Brain microvascular endothelial cell (primary cell): Measurements from ENCODE around the gene PINK1.

Experiments used
- DNase-seq: peaks from one replicate; pipeline ENCODE4 v3.0.0-alpha.2; 2020
- H3K27ac ChIP-seq: fragments of 250-450 bp; sonication (Bioruptor Pico); 2 replicates; pipeline ENCODE4 v1.5.1; 2020; ENCODE audit warnings: mild to moderate bottlenecking, moderate library complexity
- H3K27me3 ChIP-seq: fragments of 250-450 bp; sonication (Bioruptor Pico); replicated peaks from 2 replicates; pipeline ENCODE4 v1.5.1; 2020; ENCODE audit warnings: mild to moderate bottlenecking
- H3K36me3 ChIP-seq: fragments of 250-450 bp; sonication (Bioruptor Pico); replicated peaks from 2 replicates; pipeline ENCODE4 v1.5.1; 2020; ENCODE audit warnings: mild to moderate bottlenecking
- H3K4me3 ChIP-seq: 2 replicates; pipeline ENCODE4 v1.5.1; 2011; ENCODE audit warnings: low read depth, mild to moderate bottlenecking, control low read depth, low read length, moderate library complexity
- CTCF ChIP-seq: IDR thresholded peaks from 2 replicates; pipeline ENCODE4 v1.5.1; 2011; ENCODE audit warnings: low read depth, mild to moderate bottlenecking, moderate library complexity, low read length, control low read depth, inconsistent platforms; ENCODE audit errors: missing control alignments
- in situ Hi-C: cut with HindIII; loops from 2 replicates; pipeline ENCODE4 v1.10.0; 2017; ENCODE audit warnings: low sequenced_read_pairs, low pct_ligation_motif_present

PINK1 gene

GRCh38 chr1:20678599-20678998 is 45.3 kb downstream of the PINK1 start:
- no peak for DNase-seq
- no peak overlapping the region for H3K27ac ChIP-seq
- H3K27me3 ChIP-seq, result no peaks in the 10 kb centered on the region
- in situ Hi-C loops, result no loop called here
- no peaks in the 10 kb centered on the region for H3K36me3 ChIP-seq
- no peak for TF ChIP-seq CTCF
- no peak overlapping the region for H3K4me3 ChIP-seq

- Histone ChIP-seq H3K27me3 (no peaks in the 10 kb centered on the region), H3K36me3 (no peaks in the 10 kb centered on the region), H3K27ac (no peak overlapping the region), H3K4me3 (no peak overlapping the region)
- in situ Hi-C loops, result no loop called here
- TF ChIP-seq CTCF, result no peak
- no peak for DNase-seq
These were observed 47.0 kb downstream of the PINK1 start for GRCh38 chr1:20680269-20680668.

GRCh38 chr1:20681999-20682398 is 48.7 kb downstream of the PINK1 start:
- no peaks in the 10 kb centered on the region for H3K27me3 ChIP-seq
- no peaks in the 10 kb centered on the region for H3K36me3 ChIP-seq
- no peak for DNase-seq
- no peak for TF ChIP-seq CTCF
- no peak overlapping the region for H3K4me3 ChIP-seq
- H3K27ac ChIP-seq, result no peak overlapping the region
- in situ Hi-C loops, result no loop called here

GRCh38 chr1:20682571-20683236 is 49.4 kb downstream of the PINK1 start:
- Histone ChIP-seq H3K27me3 (no peaks in the 10 kb centered on the region), H3K36me3 (no peaks in the 10 kb centered on the region), H3K4me3 (no peak overlapping the region), H3K27ac (no peak overlapping the region)
- DNase-seq, result no peak
- in situ Hi-C loops, result no loop called here
- no peak for TF ChIP-seq CTCF

GRCh38 chr1:20683614-20684013 is 50.4 kb downstream of the PINK1 start:
- Histone ChIP-seq H3K27me3 (no peaks in the 10 kb centered on the region), H3K27ac (no peak overlapping the region), H3K36me3 (no peaks in the 10 kb centered on the region), H3K4me3 (no peak overlapping the region)
- TF ChIP-seq CTCF, result no peak
- DNase-seq, result no peak
- in situ Hi-C loops, result no loop called here

- in situ Hi-C loops, result no loop called here
- no peak for DNase-seq
- H3K36me3 ChIP-seq, result no peaks in the 10 kb centered on the region
- H3K27ac ChIP-seq, result no peak overlapping the region
- H3K27me3 ChIP-seq, result no peaks in the 10 kb centered on the region
- no peak for TF ChIP-seq CTCF
- no peak overlapping the region for H3K4me3 ChIP-seq
These were observed 50.9 kb downstream of the PINK1 start for GRCh38 chr1:20684050-20684620.
